ENCODE measurements around the gene NPDC1. TPM values are rescaled to one million over a fixed set of nuclear protein-coding genes. Genes with fewer than 3 reads are reported as not detected.
"Not testable (repeated sequence)": the region's sequence is repeated elsewhere in the genome, so short reads cannot be mapped to it uniquely, and the experiment has no call there.

Gene NPDC1
- total RNA-seq, 1 donor from 2014 or later = 124 TPM

- Histone ChIP-seq H3K27ac (peak overlapping the region; percentile 58), H3K4me3 (peak overlapping the region; percentile 12), H3K9me3 (no peaks in the 10 kb centered on the region), H3K4me1 (peaks cover 43% of the 10 kb centered on the region), H3K27me3 (ENCODE audit: low read depth) (no peaks in the 10 kb centered on the region), H3K36me3 (peaks cover 18% of the 10 kb centered on the region)
- intact Hi-C loops (cut with DNase I) = no loop called here
- ATAC-seq = peak; percentile 81 to 88
- peak; percentile 89 for DNase-seq
- peak; percentile 94 for TF ChIP-seq CTCF (IDR thresholded peaks at IDR 0.05)
Measured at GRCh38 chr9:137034709-137035506, 11.1 kb downstream of the NPDC1 start.

GRCh38 chr9:137034039-137034708 lies 11.8 kb downstream of the NPDC1 start:
- H3K4me1 ChIP-seq = peaks cover 50% of the 10 kb centered on the region
- peak overlapping the region; percentile 58 for H3K27ac ChIP-seq
- DNase-seq = no peak

GRCh38 chr9:137033481-137033880 lies 12.5 kb downstream of the NPDC1 start:
- Histone ChIP-seq H3K4me3 (peak overlapping the region; percentile 39), H3K4me1 (peaks cover 57% of the 10 kb centered on the region)
- H3K27me3 ChIP-seq (ENCODE audit: low read depth); DNase-seq; H3K27ac ChIP-seq; intact Hi-C loops (cut with DNase I); H3K36me3 ChIP-seq; H3K9me3 ChIP-seq; ATAC-seq: not testable (repeated sequence)

More at GRCh38 chr9:137034039-137034708, 11.8 kb downstream of the NPDC1 start:
- Histone ChIP-seq H3K9me3 (no peaks in the 10 kb centered on the region), H3K27me3 (ENCODE audit: low read depth) (no peaks in the 10 kb centered on the region), H3K4me3 (peak overlapping the region; percentile 39), H3K36me3 (peaks cover 11% of the 10 kb centered on the region)
- intact Hi-C loops (cut with DNase I) = no loop called here
- no peak for TF ChIP-seq CTCF (IDR thresholded peaks at IDR 0.05)
- no peak for ATAC-seq

GRCh38 chr9:137032858-137033257 lies 13.1 kb downstream of the NPDC1 start:
- intact Hi-C loops (cut with DNase I) = no loop called here
- peaks cover 59% of the 10 kb centered on the region for H3K4me1 ChIP-seq
- no peaks in the 10 kb centered on the region for H3K27me3 ChIP-seq (ENCODE audit: low read depth)

GRCh38 chr9:137031904-137032640 lies 13.9 kb downstream of the NPDC1 start, which contains the start of gene FUT7:
Gene FUT7 (minus strand): TSS chr9:137032088. CDS start chr9:137031991, 97 bp downstream.
- peak within 1 kb of the TSS; percentile 53 for H3K27ac ChIP-seq
- intact Hi-C loops (cut with DNase I) = no loop called here
- no peaks in the 10 kb centered on the region for H3K36me3 ChIP-seq
- DNase-seq (no peak), ATAC-seq (no peak)
- H3K9me3 ChIP-seq = no peaks in the 10 kb centered on the region
- H3K4me1 ChIP-seq = peaks cover 65% of the 10 kb centered on the region
- no peaks in the 10 kb centered on the region for H3K27me3 ChIP-seq (ENCODE audit: low read depth)
- H3K4me3 ChIP-seq = peak within 1 kb of the TSS; percentile 68
- no peak for TF ChIP-seq CTCF (IDR thresholded peaks at IDR 0.05)

More at GRCh38 chr9:137032858-137033257, 13.1 kb downstream of the NPDC1 start:
- Histone ChIP-seq H3K4me3 (peak overlapping the region; percentile 39), H3K27ac (peak overlapping the region; percentile 46), H3K36me3 (no peaks in the 10 kb centered on the region), H3K9me3 (no peaks in the 10 kb centered on the region)
- peak; percentile 80 for DNase-seq
- ATAC-seq = peak in 1 of 2 donors; percentile 48
- no peak for TF ChIP-seq CTCF (IDR thresholded peaks at IDR 0.05)
